OCI-LY3 (cell line): Measurements from ENCODE around the gene GARIN5A.
"Not testable (repeated sequence)": the region's sequence is repeated elsewhere in the genome, so short reads cannot be mapped to it uniquely, and the experiment has no call there.

ENCODE experiments used
- H2AFZ ChIP-seq: fragments of 200-600, 300-600 bp; shearing (Covaris generic); 2 replicates; pipeline ENCODE4 v1.6.0; 2014; ENCODE audit warnings: antibody characterized with exemption, low read depth, low read length
- H3K27ac ChIP-seq: fragments of 200-600, 300-600 bp; sonication (generic); 2 replicates; pipeline ENCODE4 v1.5.1; 2014; ENCODE audit warnings: mild to moderate bottlenecking, low read length, moderate library complexity, mixed read lengths
- H3K27me3 ChIP-seq: fragments of 200-600, 300-600 bp; sonication (generic); 2 replicates; pipeline ENCODE4 v1.6.1; 2014; ENCODE audit warnings: low read depth, low read length, mixed read lengths
- H3K36me3 ChIP-seq: fragments of 200-600, 300-600 bp; sonication (generic); replicated peaks from 2 replicates; pipeline ENCODE3; 2014; ENCODE audit warnings: low read depth, low read length, mixed read lengths
- H3K4me1 ChIP-seq: fragments of 300-600, 200-600 bp; sonication (generic); 2 replicates; pipeline ENCODE4 v1.6.1; 2014; ENCODE audit warnings: low read length, mixed read lengths
- H3K4me2 ChIP-seq: fragments of 200-600, 300-600 bp; sonication (generic); 2 replicates; pipeline ENCODE4 v1.6.1; 2014; ENCODE audit warnings: low read length, mixed read lengths
- H3K4me3 ChIP-seq: fragments of 300-600, 200-600 bp; sonication (generic); 2 replicates; pipeline ENCODE4 v1.5.1; 2014; ENCODE audit warnings: antibody characterized with exemption, mild to moderate bottlenecking, low read length, moderate library complexity
- H3K79me2 ChIP-seq: fragments of 300-600, 200-600 bp; shearing (Covaris generic); 2 replicates; pipeline ENCODE4 v1.6.1; 2014; ENCODE audit warnings: mild to moderate bottlenecking, low read length, mixed read lengths
- H3K9ac ChIP-seq: fragments of 300-600, 200-600 bp; shearing (Covaris generic); 2 replicates; pipeline ENCODE4 v1.6.0; 2014; ENCODE audit warnings: mild to moderate bottlenecking, low read length, moderate library complexity
- H3K9me3 ChIP-seq: fragments of 200-600, 300-600 bp; shearing (Covaris generic); 2 replicates; pipeline ENCODE4 v1.6.1; 2014; ENCODE audit warnings: low read length, mixed read lengths; ENCODE audit not compliant: insufficient read depth
- H4K20me1 ChIP-seq: fragments of 200-600, 300-600 bp; sonication (generic); 2 replicates; pipeline ENCODE4 v1.6.1; 2016; ENCODE audit warnings: low read length, mixed read lengths; ENCODE audit not compliant: insufficient read depth
- EZH2phosphoT487 ChIP-seq: fragments of 200-600 bp; shearing (Covaris generic); IDR thresholded peaks from 2 replicates; pipeline ENCODE4 v1.6.1; 2018; ENCODE audit warnings: antibody characterized with exemption, mixed run types, low read depth
- TF ChIP-seq, protein P1 (sequence below): fragments of 200-600, 300-600 bp; sonication (generic); IDR thresholded peaks from 2 replicates; pipeline ENCODE4 v1.5.1; 2014; ENCODE audit warnings: antibody characterized with exemption, low read length, low read depth

GARIN5A gene

DNA sequence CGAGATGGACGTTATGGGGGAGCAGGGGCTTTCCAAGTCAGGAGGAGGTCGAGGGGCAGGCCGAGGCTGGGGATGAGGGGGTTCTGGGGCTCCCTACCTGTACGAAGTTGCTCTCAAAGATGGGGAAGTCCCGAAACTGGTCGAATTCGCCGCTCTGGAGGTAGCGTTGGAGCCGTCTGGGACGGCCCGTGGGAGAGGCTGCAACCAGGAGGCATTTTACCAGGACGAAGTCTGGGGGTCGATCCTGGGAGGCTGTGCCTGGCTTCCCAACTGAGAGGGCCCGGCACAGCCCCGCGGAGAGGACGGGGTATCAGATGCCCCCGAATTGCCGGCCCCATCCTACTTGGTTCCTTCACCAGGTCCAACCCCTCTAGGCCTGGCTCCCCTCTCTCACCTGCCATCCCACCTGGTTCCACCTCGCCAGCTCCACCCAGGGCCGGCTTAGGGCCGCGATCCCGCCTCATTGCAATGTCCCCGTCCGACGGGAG, 868 bp downstream of the GARIN5A start:
- no peak overlapping the region for H3K9ac ChIP-seq

DNA sequence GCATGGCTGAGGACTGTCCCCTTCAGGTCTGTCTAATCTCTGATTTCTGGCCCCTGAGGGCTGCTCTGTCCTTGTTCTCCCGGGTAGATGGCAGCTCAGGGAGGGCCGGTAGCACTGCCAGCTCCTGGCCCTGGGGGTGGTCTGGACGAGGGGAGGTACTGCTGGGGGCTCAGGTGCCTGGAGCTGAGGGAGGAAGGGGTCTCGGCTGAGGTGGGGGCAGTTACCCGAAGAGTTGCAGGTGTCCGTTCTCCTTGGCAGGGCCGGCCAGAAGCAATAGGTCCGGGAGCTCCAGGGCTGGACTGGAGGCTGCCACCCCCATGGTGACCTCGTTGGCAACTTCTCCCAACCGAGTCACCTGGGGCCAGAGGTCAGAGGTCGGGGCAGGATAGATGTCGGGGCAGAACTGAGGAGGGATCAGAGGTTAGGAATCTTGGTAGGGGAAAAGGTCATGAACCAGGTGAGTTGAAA, 1.5 kb downstream of the GARIN5A start:
- Histone ChIP-seq H3K27me3 (no peaks in the 10 kb centered on the region), H3K27ac (no peak overlapping the region), H3K36me3 (peaks cover 19% of the 10 kb centered on the region), H4K20me1 (peaks cover 15% of the 10 kb centered on the region), H3K4me2 (no peak overlapping the region), H2AFZ (no peak overlapping the region), H3K79me2 (peaks cover 38% of the 10 kb centered on the region), H3K4me1 (peaks cover 18% of the 10 kb centered on the region), H3K9me3 (no peaks in the 10 kb centered on the region), H3K9ac (no peak overlapping the region), H3K4me3 (no peak overlapping the region)
- TF ChIP-seq EZH2phosphoT487 = no peak
- TF ChIP-seq, protein P1, sequence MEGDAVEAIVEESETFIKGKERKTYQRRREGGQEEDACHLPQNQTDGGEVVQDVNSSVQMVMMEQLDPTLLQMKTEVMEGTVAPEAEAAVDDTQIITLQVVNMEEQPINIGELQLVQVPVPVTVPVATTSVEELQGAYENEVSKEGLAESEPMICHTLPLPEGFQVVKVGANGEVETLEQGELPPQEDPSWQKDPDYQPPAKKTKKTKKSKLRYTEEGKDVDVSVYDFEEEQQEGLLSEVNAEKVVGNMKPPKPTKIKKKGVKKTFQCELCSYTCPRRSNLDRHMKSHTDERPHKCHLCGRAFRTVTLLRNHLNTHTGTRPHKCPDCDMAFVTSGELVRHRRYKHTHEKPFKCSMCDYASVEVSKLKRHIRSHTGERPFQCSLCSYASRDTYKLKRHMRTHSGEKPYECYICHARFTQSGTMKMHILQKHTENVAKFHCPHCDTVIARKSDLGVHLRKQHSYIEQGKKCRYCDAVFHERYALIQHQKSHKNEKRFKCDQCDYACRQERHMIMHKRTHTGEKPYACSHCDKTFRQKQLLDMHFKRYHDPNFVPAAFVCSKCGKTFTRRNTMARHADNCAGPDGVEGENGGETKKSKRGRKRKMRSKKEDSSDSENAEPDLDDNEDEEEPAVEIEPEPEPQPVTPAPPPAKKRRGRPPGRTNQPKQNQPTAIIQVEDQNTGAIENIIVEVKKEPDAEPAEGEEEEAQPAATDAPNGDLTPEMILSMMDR = no peak

More for the DNA sequence above, 868 bp downstream of the GARIN5A start:
- Histone ChIP-seq H3K4me2 (peak overlapping the region; percentile 38), H3K27me3 (no peaks in the 10 kb centered on the region), H3K4me1 (peaks cover 18% of the 10 kb centered on the region), H3K36me3 (peaks cover 23% of the 10 kb centered on the region), H4K20me1 (peaks cover 15% of the 10 kb centered on the region), H3K4me3 (peak overlapping the region; percentile 89), H2AFZ (peak overlapping the region; percentile 67), H3K27ac (no peak overlapping the region), H3K79me2 (peaks cover 38% of the 10 kb centered on the region), H3K9me3 (no peaks in the 10 kb centered on the region)
- TF ChIP-seq, protein P1 = no peak
- no peak for TF ChIP-seq EZH2phosphoT487

DNA sequence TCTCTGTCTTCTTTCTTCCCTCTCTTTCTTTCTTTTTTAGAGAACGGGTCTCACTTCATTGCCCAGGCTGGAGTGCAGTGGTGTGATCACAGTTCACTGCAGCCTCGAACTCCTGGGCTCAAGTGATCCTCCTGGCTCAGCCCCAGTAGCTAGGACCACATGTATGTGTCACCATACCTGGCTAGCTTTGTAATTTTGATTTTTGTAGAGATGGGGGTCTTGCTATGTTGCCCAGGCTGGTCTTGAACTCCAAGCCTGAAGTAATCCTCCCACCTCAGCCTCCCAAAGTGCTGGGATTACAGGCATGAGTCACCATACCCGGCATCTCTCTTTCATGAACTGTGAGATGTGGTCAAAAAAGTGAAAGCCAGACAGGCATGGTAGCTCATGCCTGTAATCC, 3.3 kb downstream of the GARIN5A start:
- H3K4me2 ChIP-seq, H3K9ac ChIP-seq, H3K27ac ChIP-seq, H3K9me3 ChIP-seq, H3K4me3 ChIP-seq, H3K27me3 ChIP-seq, H3K36me3 ChIP-seq, H2AFZ ChIP-seq: not testable (repeated sequence)
- peaks cover 16% of the 10 kb centered on the region for H3K4me1 ChIP-seq
- peaks cover 20% of the 10 kb centered on the region for H3K79me2 ChIP-seq
- peaks cover 12% of the 10 kb centered on the region for H4K20me1 ChIP-seq

DNA sequence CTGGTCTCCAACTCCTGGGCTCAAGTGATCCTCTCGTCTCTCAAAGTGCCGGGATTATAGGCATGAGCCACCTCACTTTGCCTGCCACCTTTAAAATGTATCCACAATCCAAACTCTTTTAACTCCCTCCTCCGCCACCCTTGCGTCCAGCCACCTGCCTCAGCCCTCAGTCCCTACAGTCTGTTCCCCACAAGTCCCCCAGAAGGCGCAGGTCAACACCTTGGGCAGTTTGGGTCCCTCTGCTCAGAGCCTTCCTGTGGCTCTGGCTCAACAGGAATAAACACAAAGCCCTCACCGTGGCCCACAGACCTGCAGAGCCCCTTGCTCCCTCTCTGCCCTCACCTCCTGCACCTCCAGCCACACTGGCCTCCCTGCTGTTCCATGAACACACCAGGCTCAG, 7.8 kb downstream of the GARIN5A start:
- no peaks in the 10 kb centered on the region for H3K36me3 ChIP-seq
- H3K4me1 ChIP-seq = no peaks in the 10 kb centered on the region
- no peak overlapping the region for H3K4me2 ChIP-seq
- TF ChIP-seq, protein P1 = no peak
- no peak for TF ChIP-seq EZH2phosphoT487
- H2AFZ ChIP-seq = no peak overlapping the region
- no peaks in the 10 kb centered on the region for H3K27me3 ChIP-seq
- no peaks in the 10 kb centered on the region for H3K79me2 ChIP-seq
- H3K9ac ChIP-seq = no peak overlapping the region
- H3K9me3 ChIP-seq = no peaks in the 10 kb centered on the region
- H3K27ac ChIP-seq = no peak overlapping the region
- H4K20me1 ChIP-seq = no peaks in the 10 kb centered on the region
- no peak overlapping the region for H3K4me3 ChIP-seq

DNA sequence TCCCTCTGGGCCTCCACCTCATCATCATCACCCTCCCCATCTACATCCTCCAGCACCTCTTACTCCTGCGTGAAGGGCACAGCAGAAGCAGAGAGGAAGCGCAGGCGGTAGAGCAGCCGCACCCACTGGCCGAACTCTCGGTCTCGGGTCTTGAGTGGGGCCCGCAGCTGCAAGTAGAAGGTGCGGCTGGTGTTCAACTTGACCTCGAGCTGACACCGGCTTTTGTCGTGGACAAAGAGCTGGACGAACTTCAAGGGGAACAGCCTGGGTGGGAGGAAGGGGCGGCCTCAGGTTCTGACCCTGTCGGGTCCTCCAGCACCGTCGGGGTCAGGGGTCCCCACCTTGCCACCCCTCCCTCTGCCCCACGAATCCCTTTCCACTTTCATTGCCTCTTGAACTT, 9.1 kb downstream of the GARIN5A start:
- H3K9me3 ChIP-seq = no peaks in the 10 kb centered on the region
- no peak for TF ChIP-seq EZH2phosphoT487
- TF ChIP-seq, protein P1 = no peak
- no peaks in the 10 kb centered on the region for H3K27me3 ChIP-seq
- no peak overlapping the region for H3K4me3 ChIP-seq
- no peak overlapping the region for H3K9ac ChIP-seq
- no peaks in the 10 kb centered on the region for H3K4me1 ChIP-seq
- H3K27ac ChIP-seq = no peak overlapping the region
- no peaks in the 10 kb centered on the region for H3K36me3 ChIP-seq
- H3K4me2 ChIP-seq = no peak overlapping the region
- H4K20me1 ChIP-seq = no peaks in the 10 kb centered on the region
- H2AFZ ChIP-seq = no peak overlapping the region
- no peaks in the 10 kb centered on the region for H3K79me2 ChIP-seq
